Keratinocyte (primary cell): ENCODE results near the gene HOXA7.

Experiments
- EZH2 ChIP-seq: IDR thresholded peaks from one replicate; pipeline ENCODE4 v1.6.1; 2012; ENCODE audit warnings: inconsistent platforms, mild to moderate bottlenecking, low read length, moderate library complexity
- TF ChIP-seq, protein P1 (sequence below), 3 experiments: IDR thresholded peaks in 1 of 3; conservative IDR thresholded peaks in 1 of 3; optimal IDR thresholded peaks in 1 of 3; 2 replicates in 2 of 3; 3 replicates in 1 of 3; pipeline versions ENCODE3 to v1.5.1; 2011; ENCODE audit warnings: low read length in 3 of 3, mild to moderate bottlenecking in 3 of 3, moderate library complexity in 2 of 3, control low read depth in 1 of 3, inconsistent platforms in 1 of 3; ENCODE audit not compliant: insufficient read depth in 2 of 3; ENCODE audit errors: extremely low read depth in 1 of 3

DNA sequence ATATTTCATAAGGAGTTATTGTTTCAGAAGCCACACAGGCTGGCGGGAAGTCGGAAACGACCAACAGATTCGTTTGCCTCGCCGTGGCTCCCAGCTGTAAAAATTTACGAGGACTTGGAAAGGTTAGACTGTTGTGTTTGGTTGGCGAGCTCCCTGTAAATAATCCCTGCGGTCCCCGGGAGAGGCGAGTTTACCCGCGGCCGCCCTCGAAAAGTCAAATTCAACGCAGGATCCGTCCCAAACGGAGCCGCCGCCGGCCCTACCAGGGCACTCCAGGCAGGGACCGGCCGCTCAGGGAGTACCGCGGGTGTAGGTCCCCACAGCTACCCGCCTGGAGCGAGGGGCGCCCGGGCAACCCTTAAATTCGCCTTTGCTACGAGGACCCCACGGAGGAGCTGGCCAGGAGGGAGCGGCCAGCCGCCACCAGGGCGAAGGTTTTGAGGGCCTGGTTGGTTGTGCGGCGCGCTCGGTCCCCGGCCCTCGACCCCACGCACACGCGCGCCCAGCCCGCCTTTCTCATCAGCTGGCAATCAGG is 9.6 kb upstream of the HOXA7 start:
- TF ChIP-seq EZH2, result no peak
- TF ChIP-seq, protein P1, sequence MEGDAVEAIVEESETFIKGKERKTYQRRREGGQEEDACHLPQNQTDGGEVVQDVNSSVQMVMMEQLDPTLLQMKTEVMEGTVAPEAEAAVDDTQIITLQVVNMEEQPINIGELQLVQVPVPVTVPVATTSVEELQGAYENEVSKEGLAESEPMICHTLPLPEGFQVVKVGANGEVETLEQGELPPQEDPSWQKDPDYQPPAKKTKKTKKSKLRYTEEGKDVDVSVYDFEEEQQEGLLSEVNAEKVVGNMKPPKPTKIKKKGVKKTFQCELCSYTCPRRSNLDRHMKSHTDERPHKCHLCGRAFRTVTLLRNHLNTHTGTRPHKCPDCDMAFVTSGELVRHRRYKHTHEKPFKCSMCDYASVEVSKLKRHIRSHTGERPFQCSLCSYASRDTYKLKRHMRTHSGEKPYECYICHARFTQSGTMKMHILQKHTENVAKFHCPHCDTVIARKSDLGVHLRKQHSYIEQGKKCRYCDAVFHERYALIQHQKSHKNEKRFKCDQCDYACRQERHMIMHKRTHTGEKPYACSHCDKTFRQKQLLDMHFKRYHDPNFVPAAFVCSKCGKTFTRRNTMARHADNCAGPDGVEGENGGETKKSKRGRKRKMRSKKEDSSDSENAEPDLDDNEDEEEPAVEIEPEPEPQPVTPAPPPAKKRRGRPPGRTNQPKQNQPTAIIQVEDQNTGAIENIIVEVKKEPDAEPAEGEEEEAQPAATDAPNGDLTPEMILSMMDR (optimal IDR thresholded peaks at IDR 0.05 in 1 of 3, IDR thresholded peaks at IDR 0.05 in 1 of 3, conservative IDR thresholded peaks at IDR 0.05 in 1 of 3; ENCODE audit: extremely low read depth in 1 of 3, insufficient read depth in 2 of 3, low read length in 3 of 3), result no peak
